Stimulated activated memory B cell treated with anti-CD40 and anti-IgM and Interleukin-4, amounts not matched to agents 10 μg/mL and 1 μg/mL and 100 μg/mL, for 72 hours (primary cell): ENCODE measurements around the gene SPOUT1.
A peak's percentile ranks its signal among the peaks of the same experiment; 100 is the strongest.

ENCODE experiments used
- ATAC-seq: fragments of 150-1000 bp; cut with Tn5 transposase; 2 replicates; pipeline ENCODE4 v1.10.0; 2021
- H3K27ac Mint-ChIP-seq: one replicate; pipeline ENCODE4 v1.8.0; 2022; ENCODE audit warnings: mild to moderate bottlenecking, mixed read lengths
- H3K27me3 Mint-ChIP-seq: one replicate; pipeline ENCODE4 v1.8.0; 2022; ENCODE audit warnings: mixed read lengths
- H3K36me3 Mint-ChIP-seq: one replicate; pipeline ENCODE4 v1.8.0; 2022; ENCODE audit warnings: mixed read lengths
- H3K4me1 Mint-ChIP-seq: one replicate; pipeline ENCODE4 v1.8.0; 2022; ENCODE audit warnings: mixed read lengths
- H3K4me3 Mint-ChIP-seq: one replicate; pipeline ENCODE4 v1.8.0; 2022; ENCODE audit warnings: mild to moderate bottlenecking, moderate library complexity, mixed read lengths
- H3K9me3 Mint-ChIP-seq: one replicate; pipeline ENCODE4 v1.8.0; 2022; ENCODE audit warnings: mixed read lengths

Gene SPOUT1

DNA sequence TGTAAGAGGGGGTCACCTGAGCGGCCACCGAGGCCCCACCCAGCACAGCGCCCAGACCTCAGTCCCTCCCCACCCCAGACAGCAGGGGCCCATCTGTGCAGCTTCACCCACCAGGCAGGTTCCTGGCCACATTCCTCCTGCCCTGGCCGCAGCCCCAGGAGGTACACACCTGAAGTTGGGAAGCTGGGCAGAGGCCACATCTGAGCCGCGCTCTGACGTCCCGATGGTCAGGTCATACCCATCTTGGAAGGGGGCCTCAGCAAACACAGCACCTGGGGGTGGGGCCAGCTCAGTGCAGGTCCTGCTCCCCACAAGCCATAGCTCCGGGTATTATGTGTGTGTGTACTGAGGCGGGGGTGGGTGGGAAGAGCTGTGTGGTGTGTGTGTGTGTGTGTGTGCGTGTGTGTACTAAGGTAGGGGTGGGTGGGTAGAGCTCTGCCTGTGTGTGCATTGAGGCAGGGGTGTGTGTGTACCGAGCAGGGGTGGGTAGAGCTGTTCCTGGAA, 5.6 kb downstream of the SPOUT1 start:
- H3K9me3 Mint-ChIP-seq = no peaks in the 10 kb centered on the region
- peaks cover 52% of the 10 kb centered on the region for H3K4me1 Mint-ChIP-seq
- H3K4me3 Mint-ChIP-seq = no peak overlapping the region
- H3K27me3 Mint-ChIP-seq = no peaks in the 10 kb centered on the region
- peak; percentile 4 for ATAC-seq
- H3K27ac Mint-ChIP-seq = no peak overlapping the region
- H3K36me3 Mint-ChIP-seq = peaks cover 67% of the 10 kb centered on the region

DNA sequence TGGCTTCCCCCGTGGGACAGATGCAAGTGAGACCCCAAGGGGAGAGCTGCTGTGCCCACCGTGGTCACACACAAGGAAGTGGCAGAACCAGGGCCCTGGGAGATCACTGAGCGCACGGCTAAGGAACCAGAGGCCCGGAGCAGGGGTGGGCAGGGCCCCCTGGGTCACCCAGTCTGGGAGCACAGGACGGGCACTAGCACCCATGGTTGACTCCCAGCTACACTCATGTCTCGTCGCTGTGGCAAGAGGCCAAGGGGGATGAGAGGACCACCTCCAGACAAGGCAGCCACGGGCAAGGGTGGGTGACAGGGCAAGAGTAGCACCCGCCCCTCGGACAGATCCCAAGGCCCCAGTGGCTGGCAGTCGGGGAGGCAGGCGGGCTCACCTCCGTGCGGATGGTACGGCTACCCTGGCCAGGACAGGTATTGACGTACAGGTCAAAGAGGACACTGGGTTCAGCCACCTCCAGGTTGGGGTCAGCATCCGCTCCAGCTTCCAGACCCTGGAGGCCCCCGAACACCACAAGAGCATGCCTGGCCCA, 6.2 kb downstream of the SPOUT1 start:
- Mint-ChIP-seq H3K9me3 (no peaks in the 10 kb centered on the region), H3K27me3 (no peaks in the 10 kb centered on the region), H3K27ac (no peak overlapping the region), H3K36me3 (peaks cover 62% of the 10 kb centered on the region), H3K4me3 (no peak overlapping the region), H3K4me1 (peaks cover 47% of the 10 kb centered on the region)
- no peak for ATAC-seq

DNA sequence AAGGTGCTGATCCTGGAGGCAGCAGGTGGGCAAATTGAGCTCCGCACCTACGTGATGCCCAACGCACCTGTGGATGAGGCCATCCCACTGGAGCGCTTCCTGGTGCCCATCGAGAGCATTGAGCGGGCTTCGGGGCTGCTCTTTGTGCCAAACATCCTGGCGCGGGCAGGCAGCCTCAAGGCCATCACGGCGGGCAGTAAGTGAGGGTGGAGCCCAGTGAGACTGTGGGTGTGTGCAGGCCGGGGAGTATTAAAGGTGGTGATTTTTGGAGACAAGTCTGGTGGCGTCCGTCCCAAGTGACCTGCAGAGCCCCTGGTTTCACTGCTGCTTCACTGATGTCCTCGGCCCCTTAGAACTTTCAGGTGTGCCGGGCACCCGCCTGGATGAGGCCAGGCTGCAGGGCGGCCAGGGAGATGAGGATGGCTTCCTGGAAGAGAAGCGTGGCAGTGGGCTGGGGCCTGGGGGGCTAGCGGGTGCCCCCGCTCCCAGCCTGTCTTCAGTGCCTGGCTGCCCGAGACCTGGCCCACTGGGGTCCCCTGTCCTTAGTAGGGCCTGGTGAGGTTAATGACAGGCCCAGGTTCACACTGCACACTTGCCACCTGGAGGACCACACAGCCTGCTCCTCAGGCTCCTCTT, 7.1 kb downstream of the SPOUT1 start:
- Mint-ChIP-seq H3K9me3 (no peaks in the 10 kb centered on the region), H3K36me3 (peaks cover 61% of the 10 kb centered on the region), H3K4me1 (peaks cover 45% of the 10 kb centered on the region), H3K27ac (no peak overlapping the region), H3K27me3 (no peaks in the 10 kb centered on the region), H3K4me3 (no peak overlapping the region)
- ATAC-seq = no peak

DNA sequence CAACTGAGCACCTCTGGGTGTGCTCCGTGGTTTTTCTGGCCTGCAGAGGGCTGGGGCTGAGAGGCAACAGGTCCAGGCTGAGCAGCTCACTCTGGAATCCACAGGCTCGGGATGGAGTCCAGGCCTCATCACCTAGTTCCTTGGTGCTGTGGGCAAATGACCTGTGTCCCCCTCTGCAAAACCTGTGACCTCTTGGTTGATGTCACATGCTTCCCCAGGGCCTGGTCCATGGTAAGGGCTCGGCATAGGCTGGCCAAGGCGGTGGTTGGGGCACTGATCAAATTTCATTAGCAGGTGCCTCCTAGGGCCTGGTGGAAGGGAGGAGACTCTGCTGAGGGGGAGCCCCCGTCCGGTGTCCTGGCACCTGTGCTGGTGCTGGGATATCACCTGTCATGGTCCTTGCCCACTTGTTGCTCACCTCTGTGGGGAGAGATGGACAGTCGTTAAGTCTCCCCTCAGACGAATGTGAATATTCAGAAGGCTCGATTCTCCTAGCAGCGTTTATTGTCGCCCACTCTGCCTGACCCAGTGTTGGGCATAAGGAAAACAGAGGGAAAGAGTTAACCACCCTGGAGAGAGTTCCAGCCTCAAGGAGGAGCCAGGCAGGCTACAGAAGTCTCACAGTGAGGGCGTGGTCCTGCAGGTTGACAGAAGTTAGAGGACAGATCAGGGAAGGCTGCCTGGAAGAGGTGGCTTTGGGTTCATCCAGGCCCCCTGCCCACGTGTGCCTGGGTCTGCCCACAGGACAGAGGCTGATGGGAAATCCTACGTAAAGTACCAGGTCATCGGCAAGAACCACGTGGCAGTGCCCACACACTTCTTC, 7.8 kb downstream of the SPOUT1 start:
- no peaks in the 10 kb centered on the region for H3K27me3 Mint-ChIP-seq
- no peak overlapping the region for H3K27ac Mint-ChIP-seq
- no peak overlapping the region for H3K4me3 Mint-ChIP-seq
- H3K36me3 Mint-ChIP-seq = peaks cover 56% of the 10 kb centered on the region
- peaks cover 41% of the 10 kb centered on the region for H3K4me1 Mint-ChIP-seq
- ATAC-seq = no peak
- no peaks in the 10 kb centered on the region for H3K9me3 Mint-ChIP-seq

DNA sequence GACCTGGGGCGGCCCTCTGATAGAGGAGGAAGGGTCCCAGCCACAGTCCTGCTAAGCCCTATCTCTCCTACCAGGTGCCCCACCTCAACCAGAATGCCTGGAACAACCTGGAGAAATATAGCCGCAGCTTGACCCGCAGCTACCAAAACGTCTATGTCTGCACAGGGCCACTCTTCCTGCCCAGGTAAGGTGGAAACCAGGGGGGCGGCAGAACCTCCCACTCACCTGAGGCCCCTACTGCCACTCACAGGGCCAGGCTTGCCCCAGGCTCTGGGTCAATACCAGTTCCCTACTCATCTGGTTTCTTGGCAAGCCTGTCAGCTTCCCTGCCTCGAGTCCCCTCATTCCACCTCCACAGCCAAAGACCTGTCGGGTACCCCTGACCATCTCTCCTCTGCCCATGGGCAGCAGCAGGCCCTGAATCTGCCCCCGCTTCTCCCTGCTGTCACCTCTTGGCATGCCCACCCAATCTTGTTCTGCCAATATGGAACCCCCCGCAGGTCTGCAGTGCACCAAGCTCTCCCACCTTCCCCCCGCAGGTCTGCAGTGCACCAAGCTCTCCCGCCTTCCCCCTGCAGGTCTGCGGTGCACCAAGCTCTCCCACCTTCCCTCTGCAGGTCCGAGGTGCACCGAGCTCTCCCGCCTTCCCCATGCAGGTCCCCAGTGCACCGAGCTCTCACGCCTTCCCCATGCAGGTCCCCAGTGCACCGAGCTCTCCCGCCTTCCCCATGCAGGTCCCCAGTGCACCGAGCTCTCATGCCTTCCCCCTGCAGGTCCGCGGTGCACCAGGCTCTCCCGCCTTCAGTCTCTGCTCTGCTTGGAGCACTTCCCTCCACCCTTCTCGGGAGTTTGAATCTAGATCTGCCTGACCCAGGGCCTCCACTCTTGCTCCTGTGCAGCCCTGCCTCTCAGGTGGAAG, 8.7 kb downstream of the SPOUT1 start:
- Mint-ChIP-seq H3K36me3 (peaks cover 47% of the 10 kb centered on the region), H3K4me3 (peak overlapping the region; percentile 27), H3K27me3 (no peaks in the 10 kb centered on the region), H3K27ac (no peak overlapping the region), H3K4me1 (peaks cover 40% of the 10 kb centered on the region), H3K9me3 (no peaks in the 10 kb centered on the region)
- no peak for ATAC-seq

DNA sequence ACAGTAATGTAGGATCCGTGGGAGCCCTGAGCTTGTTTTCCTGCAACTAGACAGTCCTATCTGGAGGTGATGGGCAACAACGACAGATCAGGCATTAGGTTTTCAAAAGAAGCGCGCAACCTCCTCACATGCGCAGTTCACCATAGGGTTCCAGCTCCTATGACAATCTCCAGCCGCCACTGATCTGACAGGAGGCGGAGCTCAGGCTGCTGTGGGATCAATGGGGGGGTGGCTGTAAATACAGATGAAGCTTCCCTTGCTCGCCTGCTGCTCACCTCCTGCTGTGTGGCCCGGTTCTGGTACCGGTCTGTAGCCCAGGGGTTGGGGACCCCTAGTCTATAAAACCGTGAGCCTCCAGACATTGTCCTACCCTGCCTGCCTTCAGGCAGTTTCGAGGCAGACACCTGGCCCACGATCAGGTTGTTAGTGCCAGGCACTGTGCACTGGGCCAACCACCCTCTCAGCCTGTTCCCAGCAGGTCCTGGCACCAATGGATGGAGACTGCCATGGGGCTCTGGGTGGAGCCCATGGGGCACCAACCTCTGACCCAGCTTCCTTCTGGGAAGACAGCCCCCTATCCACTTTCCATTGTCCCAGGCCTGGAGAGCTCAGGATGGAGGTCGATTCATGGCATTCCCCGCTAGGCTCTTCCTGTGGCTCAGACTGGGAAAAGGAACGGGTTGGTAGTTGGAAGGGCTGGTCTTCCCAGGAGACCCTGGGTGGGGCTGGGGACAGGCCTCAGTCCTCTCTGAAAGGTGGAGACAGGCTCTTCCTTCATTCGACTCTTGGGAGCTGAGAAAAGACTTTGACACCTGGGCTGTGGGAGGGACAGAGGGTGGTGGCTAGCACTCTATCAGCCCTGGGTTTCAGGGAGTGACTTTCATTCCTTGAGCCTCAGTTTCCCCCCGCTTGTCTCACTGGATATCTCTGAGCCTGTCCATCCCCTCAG, 9.6 kb downstream of the SPOUT1 start:
- no peak for ATAC-seq
- peaks cover 40% of the 10 kb centered on the region for H3K36me3 Mint-ChIP-seq
- peak overlapping the region; percentile 48 for H3K4me3 Mint-ChIP-seq
- no peaks in the 10 kb centered on the region for H3K9me3 Mint-ChIP-seq
- H3K27ac Mint-ChIP-seq = no peak overlapping the region
- H3K4me1 Mint-ChIP-seq = peaks cover 40% of the 10 kb centered on the region
- H3K27me3 Mint-ChIP-seq = no peaks in the 10 kb centered on the region

DNA sequence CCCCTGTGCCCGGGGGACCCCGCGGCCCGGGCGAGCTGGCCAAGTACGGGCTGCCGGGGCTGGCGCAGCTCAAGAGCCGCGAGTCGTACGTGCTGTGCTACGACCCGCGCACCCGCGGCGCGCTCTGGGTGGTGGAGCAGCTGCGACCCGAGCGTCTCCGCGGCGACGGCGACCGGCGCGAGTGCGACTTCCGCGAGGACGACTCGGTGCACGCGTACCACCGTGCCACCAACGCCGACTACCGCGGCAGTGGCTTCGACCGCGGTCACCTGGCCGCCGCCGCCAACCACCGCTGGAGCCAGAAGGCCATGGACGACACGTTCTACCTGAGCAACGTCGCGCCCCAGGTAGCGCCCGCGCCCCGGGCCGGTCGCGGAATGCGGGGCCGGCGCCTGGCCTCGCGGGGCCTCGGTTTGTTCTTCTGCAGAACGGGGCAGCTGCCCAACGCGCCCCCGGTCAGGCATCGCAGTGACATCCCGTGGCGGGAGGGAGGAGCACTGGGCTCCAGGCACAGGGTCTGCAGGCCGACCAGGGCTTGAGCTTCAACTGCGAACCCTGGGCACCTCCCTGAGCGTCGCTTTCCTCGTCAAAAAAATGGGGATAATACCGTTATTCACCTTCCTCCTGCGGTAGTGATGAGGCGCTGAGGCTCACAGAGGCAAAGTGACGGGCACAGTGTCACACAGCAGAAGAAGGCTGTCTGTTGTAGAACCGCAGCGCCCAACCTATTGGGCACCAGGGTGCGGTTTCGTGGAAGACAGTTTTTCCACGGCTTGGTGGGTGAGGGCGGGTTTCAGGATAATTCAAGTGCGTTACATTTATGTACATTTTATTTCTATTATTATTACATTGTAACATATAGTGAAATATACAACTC, 10.5 kb downstream of the SPOUT1 start:
- no peaks in the 10 kb centered on the region for H3K27me3 Mint-ChIP-seq
- peaks cover 34% of the 10 kb centered on the region for H3K36me3 Mint-ChIP-seq
- H3K4me3 Mint-ChIP-seq = peak overlapping the region; percentile 74
- H3K27ac Mint-ChIP-seq = peak overlapping the region; percentile 74
- ATAC-seq = peak; percentile 73
- H3K4me1 Mint-ChIP-seq = peaks cover 40% of the 10 kb centered on the region
- H3K9me3 Mint-ChIP-seq = no peaks in the 10 kb centered on the region

DNA sequence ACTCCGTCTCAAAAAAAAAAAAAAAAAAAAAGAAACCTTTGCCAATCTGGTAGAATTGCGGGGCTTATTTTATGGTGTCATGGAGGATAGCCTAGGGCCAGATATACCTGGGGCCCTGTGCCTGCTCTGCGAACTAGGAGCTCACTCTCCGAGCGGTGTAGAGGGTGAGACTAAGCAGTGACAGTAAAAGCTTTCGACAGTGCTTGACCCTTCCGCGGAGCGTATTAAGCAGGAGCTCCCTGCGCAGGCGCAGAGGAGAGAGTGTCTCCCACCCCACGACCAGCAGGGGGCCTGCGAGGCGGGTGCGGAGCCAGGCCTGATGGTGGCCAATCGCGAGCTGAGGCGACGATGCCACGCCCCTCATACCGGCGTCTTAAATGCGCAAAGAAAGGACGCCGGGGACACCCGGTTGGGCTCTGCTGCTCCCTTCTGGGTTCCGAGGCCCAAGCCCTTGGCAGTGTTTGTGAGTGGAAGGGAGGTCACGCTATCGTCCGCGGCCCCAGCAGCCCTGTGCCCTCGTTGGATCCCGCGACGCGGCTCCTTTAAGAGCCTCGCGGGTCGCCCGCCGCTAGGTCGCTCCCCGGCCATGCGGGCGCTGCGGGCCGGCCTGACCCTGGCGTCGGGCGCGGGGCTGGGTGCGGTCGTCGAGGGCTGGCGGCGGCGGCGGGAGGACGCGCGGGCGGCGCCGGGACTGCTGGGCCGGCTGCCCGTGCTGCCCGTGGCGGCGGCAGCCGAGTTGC, 11.3 kb downstream of the SPOUT1 start, which contains the start of gene ENDOG:
ENDOG (plus strand) TSS at position 402 of the 740 bp plus-strand sequence; CDS start at position 587, 185 bp downstream.
- H3K36me3 Mint-ChIP-seq = peaks cover 26% of the 10 kb centered on the region
- no peaks in the 10 kb centered on the region for H3K9me3 Mint-ChIP-seq
- peak; percentile 97 for ATAC-seq
- H3K27me3 Mint-ChIP-seq = no peaks in the 10 kb centered on the region
- peak within 1 kb of the TSS; percentile 83 for H3K4me3 Mint-ChIP-seq
- peaks cover 38% of the 10 kb centered on the region for H3K4me1 Mint-ChIP-seq
- H3K27ac Mint-ChIP-seq = peak within 1 kb of the TSS; percentile 74

DNA sequence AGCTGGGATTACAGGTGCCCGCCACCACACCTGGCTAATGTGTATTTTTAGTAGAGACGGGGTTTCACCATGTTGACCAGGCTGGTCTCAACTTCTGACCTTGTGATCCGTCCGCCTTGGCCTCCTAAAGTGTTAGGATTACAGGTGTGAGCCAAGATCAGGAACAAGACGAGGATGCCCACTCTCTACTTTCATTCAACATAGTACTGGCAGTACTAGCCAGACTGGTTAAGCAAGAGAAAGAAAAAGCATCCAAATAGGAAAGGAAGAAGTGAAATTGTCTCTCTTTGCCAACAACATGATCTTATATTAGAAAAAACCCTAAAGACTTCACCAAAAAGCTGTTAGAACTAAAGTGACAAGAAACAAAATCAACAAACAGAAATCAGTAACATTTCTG, 18.7 kb downstream of the SPOUT1 start:
- Mint-ChIP-seq H3K27me3 (no peaks in the 10 kb centered on the region), H3K4me3 (no peak overlapping the region), H3K9me3 (no peaks in the 10 kb centered on the region), H3K36me3 (peaks cover 12% of the 10 kb centered on the region), H3K4me1 (no peaks in the 10 kb centered on the region), H3K27ac (no peak overlapping the region)
- ATAC-seq = no peak

DNA sequence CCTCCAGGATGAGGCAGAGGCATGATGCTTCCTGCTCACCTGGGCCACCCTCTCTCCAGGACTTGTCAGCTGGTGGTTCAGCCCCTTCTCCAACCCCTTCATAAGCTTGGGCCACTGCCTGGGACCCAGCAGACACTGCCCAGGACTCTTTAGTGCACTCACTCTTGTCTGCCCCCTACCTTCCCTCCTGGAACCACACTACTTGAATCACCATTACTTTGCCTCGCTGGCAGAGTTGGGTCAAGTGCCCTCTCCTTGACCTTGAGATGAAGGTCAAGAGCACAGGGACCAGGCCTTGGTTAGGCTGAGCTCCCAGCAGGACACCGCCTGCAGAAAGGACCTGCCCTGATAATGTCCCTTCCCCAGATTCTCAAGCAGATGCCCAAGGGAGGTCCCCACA, 19.8 kb downstream of the SPOUT1 start:
- peaks cover 15% of the 10 kb centered on the region for H3K36me3 Mint-ChIP-seq

DNA sequence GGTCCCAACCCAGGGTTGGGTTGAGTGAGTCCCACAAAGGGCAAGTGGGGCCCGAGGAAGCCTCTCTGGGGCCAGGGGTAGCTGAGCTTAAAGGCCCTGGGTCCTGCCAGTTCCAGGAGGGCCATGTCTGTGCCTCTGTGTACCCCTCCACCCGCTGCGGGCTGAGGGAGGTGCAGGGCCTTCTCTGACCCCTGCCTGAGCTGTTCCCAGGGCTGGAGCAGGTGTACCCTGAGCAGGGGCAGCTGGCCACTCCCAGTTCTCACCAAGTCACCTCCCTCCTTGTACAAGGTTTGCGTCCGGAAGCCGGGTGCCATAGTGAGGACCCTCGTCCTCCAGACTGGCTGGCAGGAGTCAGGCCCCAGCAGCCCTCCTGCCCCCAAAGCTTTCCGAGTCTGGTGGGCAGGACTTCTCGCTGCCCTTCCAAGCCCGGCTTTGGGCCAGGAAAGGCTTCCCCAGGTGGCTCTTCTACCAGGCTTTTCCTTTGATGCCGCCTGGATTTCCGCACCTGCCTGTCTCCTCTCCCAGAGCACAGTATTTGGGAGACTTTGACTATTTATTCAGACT, 20.5 kb downstream of the SPOUT1 start:
- no peak for ATAC-seq

More for the DNA sequence above, 19.8 kb downstream of the SPOUT1 start:
- H3K4me3 Mint-ChIP-seq = no peak overlapping the region
- no peak for ATAC-seq
- no peaks in the 10 kb centered on the region for H3K9me3 Mint-ChIP-seq
- no peaks in the 10 kb centered on the region for H3K27me3 Mint-ChIP-seq
- H3K27ac Mint-ChIP-seq = no peak overlapping the region
- H3K4me1 Mint-ChIP-seq = no peaks in the 10 kb centered on the region

DNA sequence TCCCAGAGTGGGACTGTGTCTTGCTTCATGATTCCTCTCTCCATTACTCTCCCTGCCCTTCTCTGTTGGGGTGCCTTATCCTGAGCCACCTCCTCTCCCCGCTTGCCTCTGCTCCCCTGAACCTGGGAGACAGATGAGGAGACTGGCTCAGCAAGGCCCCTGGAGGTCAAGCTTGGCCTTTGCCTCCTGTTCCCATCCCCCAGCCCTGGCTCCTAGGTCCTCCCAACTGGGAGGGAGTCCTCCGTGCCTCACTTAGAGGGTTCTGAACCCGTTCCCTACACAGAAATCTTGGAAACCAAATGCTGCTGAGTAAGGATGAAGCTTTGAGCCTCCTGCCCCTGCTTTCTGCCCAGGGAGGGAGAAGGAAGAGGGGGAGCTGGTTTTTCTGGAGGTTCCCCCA, 21.1 kb downstream of the SPOUT1 start:
- Mint-ChIP-seq H3K9me3 (no peaks in the 10 kb centered on the region), H3K27me3 (no peaks in the 10 kb centered on the region), H3K4me1 (no peaks in the 10 kb centered on the region), H3K4me3 (no peak overlapping the region), H3K36me3 (peaks cover 22% of the 10 kb centered on the region), H3K27ac (no peak overlapping the region)
- no peak for ATAC-seq

More for the DNA sequence above, 20.5 kb downstream of the SPOUT1 start:
- H3K4me3 Mint-ChIP-seq = no peak overlapping the region
- H3K36me3 Mint-ChIP-seq = peaks cover 16% of the 10 kb centered on the region
- no peaks in the 10 kb centered on the region for H3K9me3 Mint-ChIP-seq
- H3K27me3 Mint-ChIP-seq = no peaks in the 10 kb centered on the region
- H3K27ac Mint-ChIP-seq = no peak overlapping the region
- H3K4me1 Mint-ChIP-seq = no peaks in the 10 kb centered on the region
